ENCODE measurements around the gene ZNF232. TPM values are rescaled to one million over a fixed set of nuclear protein-coding genes. Genes with fewer than 3 reads are reported as not detected.

The ZNF232 gene
- 4.9 and 5.1 TPM in 2 replicates for polyA plus RNA-seq (2011; rRNA removed)
- 1.9 and 2.1 TPM in 2 replicates for polyA plus RNA-seq (2012; cell fraction: cytosol; rRNA removed)
- polyA plus RNA-seq (2012; cell fraction: nucleus; rRNA removed), result 1.1 and 1.9 TPM in 2 replicates
- 4.7 to 5.1 TPM (median 4.7 TPM) in 3 replicates for polyA plus RNA-seq (2017; fragmentation: RNase III; extraction: RNeasy Plus Mini Kit Qiagen cat#74134 plus additional on column Dnase treatment)
- polyA minus RNA-seq (2011; rRNA and poly(A)+ RNA removed), result 2.5 and 2.8 TPM in 2 replicates

DNA sequence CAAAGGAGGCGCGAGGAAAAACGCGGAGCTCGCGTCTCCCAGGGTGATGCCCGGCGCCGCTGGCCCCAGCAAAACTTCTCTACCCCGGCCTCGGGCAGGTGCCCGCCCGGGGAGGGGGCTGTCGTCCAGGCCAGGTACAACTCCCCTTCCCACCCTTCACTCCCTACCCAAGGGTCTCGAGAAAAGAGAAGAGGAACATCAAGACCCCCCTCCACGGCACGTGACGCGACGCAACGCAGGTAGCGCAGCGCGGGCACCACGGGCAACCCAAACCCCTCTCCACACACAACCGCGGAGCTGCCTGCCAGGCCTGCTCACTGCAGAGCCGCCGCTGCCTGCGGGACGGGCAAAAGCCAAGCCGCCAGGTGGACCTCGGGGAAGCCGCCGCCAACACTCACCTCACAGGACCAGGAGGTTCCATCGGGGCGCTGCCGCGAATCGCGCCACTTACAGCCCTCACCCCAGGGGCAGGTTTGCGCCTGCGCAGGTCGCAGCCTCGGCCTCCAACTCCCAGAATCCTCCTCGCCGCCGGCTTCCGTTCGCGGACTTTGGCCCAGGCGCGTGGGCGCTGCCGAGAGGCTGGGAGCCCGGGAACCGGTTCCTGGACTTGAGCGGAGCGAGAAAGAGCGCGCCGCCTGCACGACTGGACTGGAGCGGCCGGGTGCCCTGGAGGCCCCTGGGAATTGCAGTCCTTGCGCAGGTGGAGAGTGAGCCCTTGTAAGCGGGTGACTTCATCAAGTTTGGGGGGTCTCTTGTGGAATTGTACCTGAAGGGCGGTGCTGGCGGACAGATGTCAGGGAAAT lies at the start of gene ZNF232:
Gene ZNF232, minus strand, starts transcription at position 477 of the 803 bp plus-strand sequence. Its CDS starts 56 bp downstream, at position 421.
- peak within 1 kb of the TSS; percentile 53 for H3K4me3 ChIP-seq
- peak; percentile 82 for FAIRE-seq
- TF ChIP-seq MYC (IDR thresholded peaks at IDR 0.05; ENCODE audit: borderline replicate concordance, low read length), result peak; percentile 10; the same call in 1 of the 2 replicates
- no peak for TF ChIP-seq SREBF2 (IDR thresholded peaks at IDR 0.05)
- TF ChIP-seq ZSCAN20 (CRISPR knock-in tag; IDR thresholded peaks at IDR 0.05), result no peak
- TF ChIP-seq FOSB (CRISPR knock-in tag; IDR thresholded peaks at IDR 0.05), result no peak
- TF ChIP-seq, protein P1, sequence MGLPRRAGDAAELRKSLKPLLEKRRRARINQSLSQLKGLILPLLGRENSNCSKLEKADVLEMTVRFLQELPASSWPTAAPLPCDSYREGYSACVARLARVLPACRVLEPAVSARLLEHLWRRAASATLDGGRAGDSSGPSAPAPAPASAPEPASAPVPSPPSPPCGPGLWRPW (IDR thresholded peaks at IDR 0.05), result no peak
- peak; percentile 88 for TF ChIP-seq POLR2A (IDR thresholded peaks at IDR 0.05; ENCODE audit: low read length)
- no peak for TF ChIP-seq HEYL (CRISPR knock-in tag; IDR thresholded peaks at IDR 0.05)
- no peak for TF ChIP-seq RARB (CRISPR knock-in tag; IDR thresholded peaks at IDR 0.05)
- TF ChIP-seq NFE2L2 (conservative IDR thresholded peaks at IDR 0.05; ENCODE audit: low read length), result no peak
- no peak for TF ChIP-seq CHD2 (IDR thresholded peaks at IDR 0.05; ENCODE audit: low read length, partially characterized antibody)
- TF ChIP-seq, protein P2, sequence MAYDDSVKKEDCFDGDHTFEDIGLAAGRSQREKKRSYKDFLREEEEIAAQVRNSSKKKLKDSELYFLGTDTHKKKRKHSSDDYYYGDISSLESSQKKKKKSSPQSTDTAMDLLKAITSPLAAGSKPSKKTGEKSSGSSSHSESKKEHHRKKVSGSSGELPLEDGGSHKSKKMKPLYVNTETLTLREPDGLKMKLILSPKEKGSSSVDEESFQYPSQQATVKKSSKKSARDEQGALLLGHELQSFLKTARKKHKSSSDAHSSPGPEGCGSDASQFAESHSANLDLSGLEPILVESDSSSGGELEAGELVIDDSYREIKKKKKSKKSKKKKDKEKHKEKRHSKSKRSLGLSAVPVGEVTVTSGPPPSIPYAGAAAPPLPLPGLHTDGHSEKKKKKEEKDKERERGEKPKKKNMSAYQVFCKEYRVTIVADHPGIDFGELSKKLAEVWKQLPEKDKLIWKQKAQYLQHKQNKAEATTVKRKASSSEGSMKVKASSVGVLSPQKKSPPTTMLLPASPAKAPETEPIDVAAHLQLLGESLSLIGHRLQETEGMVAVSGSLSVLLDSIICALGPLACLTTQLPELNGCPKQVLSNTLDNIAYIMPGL (CRISPR knock-in tag; IDR thresholded peaks at IDR 0.05; ENCODE audit: borderline replicate concordance), result peak; percentile 8; the same call in 1 of the 2 replicates
- TF ChIP-seq, protein P3, sequence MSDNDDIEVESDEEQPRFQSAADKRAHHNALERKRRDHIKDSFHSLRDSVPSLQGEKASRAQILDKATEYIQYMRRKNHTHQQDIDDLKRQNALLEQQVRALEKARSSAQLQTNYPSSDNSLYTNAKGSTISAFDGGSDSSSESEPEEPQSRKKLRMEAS (IDR thresholded peaks at IDR 0.05), result peak; percentile 99
- TF ChIP-seq, protein P4, sequence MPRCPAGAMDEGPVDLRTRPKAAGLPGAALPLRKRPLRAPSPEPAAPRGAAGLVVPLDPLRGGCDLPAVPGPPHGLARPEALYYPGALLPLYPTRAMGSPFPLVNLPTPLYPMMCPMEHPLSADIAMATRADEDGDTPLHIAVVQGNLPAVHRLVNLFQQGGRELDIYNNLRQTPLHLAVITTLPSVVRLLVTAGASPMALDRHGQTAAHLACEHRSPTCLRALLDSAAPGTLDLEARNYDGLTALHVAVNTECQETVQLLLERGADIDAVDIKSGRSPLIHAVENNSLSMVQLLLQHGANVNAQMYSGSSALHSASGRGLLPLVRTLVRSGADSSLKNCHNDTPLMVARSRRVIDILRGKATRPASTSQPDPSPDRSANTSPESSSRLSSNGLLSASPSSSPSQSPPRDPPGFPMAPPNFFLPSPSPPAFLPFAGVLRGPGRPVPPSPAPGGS (IDR thresholded peaks at IDR 0.05), result peak; percentile 31; the same call in 1 of the 3 replicates
- TF ChIP-seq, protein P5, sequence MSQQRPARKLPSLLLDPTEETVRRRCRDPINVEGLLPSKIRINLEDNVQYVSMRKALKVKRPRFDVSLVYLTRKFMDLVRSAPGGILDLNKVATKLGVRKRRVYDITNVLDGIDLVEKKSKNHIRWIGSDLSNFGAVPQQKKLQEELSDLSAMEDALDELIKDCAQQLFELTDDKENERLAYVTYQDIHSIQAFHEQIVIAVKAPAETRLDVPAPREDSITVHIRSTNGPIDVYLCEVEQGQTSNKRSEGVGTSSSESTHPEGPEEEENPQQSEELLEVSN (IDR thresholded peaks at IDR 0.05; ENCODE audit: borderline replicate concordance, low read depth), result peak; percentile 99
- TF ChIP-seq POLR2AphosphoS2 (conservative IDR thresholded peaks at IDR 0.05; ENCODE audit: low read length), result no peak
- TF ChIP-seq, protein P6, sequence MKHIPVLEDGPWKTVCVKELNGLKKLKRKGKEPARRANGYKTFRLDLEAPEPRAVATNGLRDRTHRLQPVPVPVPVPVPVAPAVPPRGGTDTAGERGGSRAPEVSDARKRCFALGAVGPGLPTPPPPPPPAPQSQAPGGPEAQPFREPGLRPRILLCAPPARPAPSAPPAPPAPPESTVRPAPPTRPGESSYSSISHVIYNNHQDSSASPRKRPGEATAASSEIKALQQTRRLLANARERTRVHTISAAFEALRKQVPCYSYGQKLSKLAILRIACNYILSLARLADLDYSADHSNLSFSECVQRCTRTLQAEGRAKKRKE (CRISPR knock-in tag; IDR thresholded peaks at IDR 0.05; ENCODE audit: low read depth), result peak; percentile 59; the same call in 1 of the 2 replicates
- TF ChIP-seq FOSL2 (IDR thresholded peaks at IDR 0.05), result no peak
- TF ChIP-seq FOSL2 (CRISPR knock-in tag; IDR thresholded peaks at IDR 0.05), result no peak
- TF ChIP-seq JUNB (IDR thresholded peaks at IDR 0.05), result no peak
- peak in 1 of 2 experiments; percentile 83; a peak in 4 of 5 replicates for TF ChIP-seq JUN (IDR thresholded peaks at IDR 0.05)
- TF ChIP-seq CEBPB (IDR thresholded peaks at IDR 0.05), result no peak
- 0 out of 5 replicates have a peak, but pooled peaks of 1 of the 2 experiments have one; percentile 13 for TF ChIP-seq EP300 (IDR thresholded peaks at IDR 0.05)
- no peak for TF ChIP-seq FOXS1 (CRISPR knock-in tag; IDR thresholded peaks at IDR 0.05)
- TF ChIP-seq RCOR1 (IDR thresholded peaks at IDR 0.05; ENCODE audit: low read depth, low read length), result no peak
- TF ChIP-seq, protein P7, sequence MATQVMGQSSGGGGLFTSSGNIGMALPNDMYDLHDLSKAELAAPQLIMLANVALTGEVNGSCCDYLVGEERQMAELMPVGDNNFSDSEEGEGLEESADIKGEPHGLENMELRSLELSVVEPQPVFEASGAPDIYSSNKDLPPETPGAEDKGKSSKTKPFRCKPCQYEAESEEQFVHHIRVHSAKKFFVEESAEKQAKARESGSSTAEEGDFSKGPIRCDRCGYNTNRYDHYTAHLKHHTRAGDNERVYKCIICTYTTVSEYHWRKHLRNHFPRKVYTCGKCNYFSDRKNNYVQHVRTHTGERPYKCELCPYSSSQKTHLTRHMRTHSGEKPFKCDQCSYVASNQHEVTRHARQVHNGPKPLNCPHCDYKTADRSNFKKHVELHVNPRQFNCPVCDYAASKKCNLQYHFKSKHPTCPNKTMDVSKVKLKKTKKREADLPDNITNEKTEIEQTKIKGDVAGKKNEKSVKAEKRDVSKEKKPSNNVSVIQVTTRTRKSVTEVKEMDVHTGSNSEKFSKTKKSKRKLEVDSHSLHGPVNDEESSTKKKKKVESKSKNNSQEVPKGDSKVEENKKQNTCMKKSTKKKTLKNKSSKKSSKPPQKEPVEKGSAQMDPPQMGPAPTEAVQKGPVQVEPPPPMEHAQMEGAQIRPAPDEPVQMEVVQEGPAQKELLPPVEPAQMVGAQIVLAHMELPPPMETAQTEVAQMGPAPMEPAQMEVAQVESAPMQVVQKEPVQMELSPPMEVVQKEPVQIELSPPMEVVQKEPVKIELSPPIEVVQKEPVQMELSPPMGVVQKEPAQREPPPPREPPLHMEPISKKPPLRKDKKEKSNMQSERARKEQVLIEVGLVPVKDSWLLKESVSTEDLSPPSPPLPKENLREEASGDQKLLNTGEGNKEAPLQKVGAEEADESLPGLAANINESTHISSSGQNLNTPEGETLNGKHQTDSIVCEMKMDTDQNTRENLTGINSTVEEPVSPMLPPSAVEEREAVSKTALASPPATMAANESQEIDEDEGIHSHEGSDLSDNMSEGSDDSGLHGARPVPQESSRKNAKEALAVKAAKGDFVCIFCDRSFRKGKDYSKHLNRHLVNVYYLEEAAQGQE (IDR thresholded peaks at IDR 0.05), result no peak
- no peak for TF ChIP-seq ZC3H11A (IDR thresholded peaks at IDR 0.05)
- TF ChIP-seq, protein P8, sequence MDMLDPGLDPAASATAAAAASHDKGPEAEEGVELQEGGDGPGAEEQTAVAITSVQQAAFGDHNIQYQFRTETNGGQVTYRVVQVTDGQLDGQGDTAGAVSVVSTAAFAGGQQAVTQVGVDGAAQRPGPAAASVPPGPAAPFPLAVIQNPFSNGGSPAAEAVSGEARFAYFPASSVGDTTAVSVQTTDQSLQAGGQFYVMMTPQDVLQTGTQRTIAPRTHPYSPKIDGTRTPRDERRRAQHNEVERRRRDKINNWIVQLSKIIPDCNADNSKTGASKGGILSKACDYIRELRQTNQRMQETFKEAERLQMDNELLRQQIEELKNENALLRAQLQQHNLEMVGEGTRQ (IDR thresholded peaks at IDR 0.05), result peak; percentile 67
- TF ChIP-seq RNF2 (IDR thresholded peaks at IDR 0.05; ENCODE audit: borderline replicate concordance, low read depth), result 0 out of 2 replicates have a peak, but pooled peaks have one; percentile 56

More for the DNA sequence above, at the start of gene ZNF232:
- DNase-seq (ENCODE audit: low read depth in 1 of 2, low spot score in 1 of 2), result peak; percentile 95 to 97
- CTCF ChIA-PET, result interaction anchor here (1.2 to 2.8 kb wide), 4 partner anchors 9 to 50 kb away, joined by 3 to 7 read pairs (median 4); no protein-coding TSS in a partner anchor
- no peaks in the 10 kb centered on the region for H3K4me1 ChIP-seq
- peak; percentile 96 to 97 for ATAC-seq
- WGBS (ENCODE audit: missing lambda C conversion rate), result 12% methylated on average over 37 of the region's 69 CpGs
- peak within 1 kb of the TSS; percentile 75 to 90 for H3K27ac ChIP-seq
- POLR2A ChIA-PET, result interaction anchor here (0.6 to 1.1 kb wide), 3 partner anchors 52 to 176 kb away, joined by 3 to 8 read pairs (median 4); partner anchors contain the start of gene ZNF594
- peak within 1 kb of the TSS; percentile 80 for H3K4me2 ChIP-seq
- peaks cover 80% of the 10 kb centered on the region for H3K9me3 ChIP-seq

Measured in A549 (cell line).